Nephron progenitor cell (in vitro differentiated cells): ENCODE results near the gene SH3PXD2A.

Experiments used
- DNase-seq: peaks from one replicate; pipeline ENCODE4 v3.0.0; 2021
- H3K27ac Mint-ChIP-seq: 2 replicates; pipeline ENCODE4 v1.8.0; 2021; ENCODE audit warnings: mild to moderate bottlenecking, moderate library complexity, mixed read lengths
- H3K27me3 Mint-ChIP-seq: 2 replicates; pipeline ENCODE4 v1.8.0; 2021; ENCODE audit warnings: mild to moderate bottlenecking, low read depth, mixed read lengths; ENCODE audit not compliant: poor library complexity
- H3K36me3 Mint-ChIP-seq: 2 replicates; pipeline ENCODE4 v1.8.0; 2021; ENCODE audit warnings: low read depth, mixed read lengths
- H3K4me1 Mint-ChIP-seq: 2 replicates; pipeline ENCODE4 v1.8.0; 2021; ENCODE audit warnings: mixed read lengths
- H3K4me3 Mint-ChIP-seq: 2 replicates; pipeline ENCODE4 v1.8.0; 2021; ENCODE audit warnings: mild to moderate bottlenecking, moderate library complexity, mixed read lengths
- H3K9me3 Mint-ChIP-seq: 2 replicates; pipeline ENCODE4 v1.8.0; 2021; ENCODE audit warnings: mild to moderate bottlenecking, moderate library complexity, mixed read lengths
- CTCF ChIP-seq: fragments of 200-600 bp; sonication (generic); IDR thresholded peaks from 2 replicates; pipeline ENCODE4 v1.5.0; 2021; ENCODE audit warnings: antibody characterized with exemption

The SH3PXD2A gene

GRCh38 chr10:103784089-103784488 is 71.3 kb downstream of the SH3PXD2A start:
- no peak for DNase-seq
- TF ChIP-seq CTCF, result no peak
- H3K9me3 Mint-ChIP-seq, result no peaks in the 10 kb centered on the region
- peaks cover 40% of the 10 kb centered on the region for H3K4me1 Mint-ChIP-seq
- H3K27ac Mint-ChIP-seq, result no peak overlapping the region
- H3K27me3 Mint-ChIP-seq, result peaks cover 20% of the 10 kb centered on the region
- H3K36me3 Mint-ChIP-seq, result peaks cover 14% of the 10 kb centered on the region
- H3K4me3 Mint-ChIP-seq, result no peak overlapping the region

GRCh38 chr10:103783681-103784080 is 71.7 kb downstream of the SH3PXD2A start:
- DNase-seq, result no peak
- H3K9me3 Mint-ChIP-seq, result no peaks in the 10 kb centered on the region
- peaks cover 14% of the 10 kb centered on the region for H3K36me3 Mint-ChIP-seq
- H3K27ac Mint-ChIP-seq, result no peak overlapping the region
- TF ChIP-seq CTCF, result no peak
- H3K4me1 Mint-ChIP-seq, result peaks cover 40% of the 10 kb centered on the region
- peaks cover 20% of the 10 kb centered on the region for H3K27me3 Mint-ChIP-seq
- H3K4me3 Mint-ChIP-seq, result no peak overlapping the region

GRCh38 chr10:103781329-103782061 is 73.9 kb downstream of the SH3PXD2A start:
- Mint-ChIP-seq H3K36me3 (peaks cover 14% of the 10 kb centered on the region), H3K27me3 (peaks cover 22% of the 10 kb centered on the region), H3K27ac (peak overlapping the region; percentile 51), H3K4me1 (peaks cover 40% of the 10 kb centered on the region), H3K9me3 (no peaks in the 10 kb centered on the region), H3K4me3 (no peak overlapping the region)
- TF ChIP-seq CTCF, result no peak
- no peak for DNase-seq

- H3K36me3 Mint-ChIP-seq, result peaks cover 17% of the 10 kb centered on the region
- H3K27ac Mint-ChIP-seq, result peak overlapping the region; percentile 34
- H3K4me3 Mint-ChIP-seq, result no peak overlapping the region
- DNase-seq, result no peak
- TF ChIP-seq CTCF, result no peak
- H3K4me1 Mint-ChIP-seq, result peaks cover 32% of the 10 kb centered on the region
- H3K9me3 Mint-ChIP-seq, result no peaks in the 10 kb centered on the region
- peaks cover 18% of the 10 kb centered on the region for H3K27me3 Mint-ChIP-seq
These were observed 74.9 kb downstream of the SH3PXD2A start for GRCh38 chr10:103780242-103781149.

- no peak for TF ChIP-seq CTCF
- Mint-ChIP-seq H3K27ac (no peak overlapping the region), H3K9me3 (peaks cover 9% of the 10 kb centered on the region), H3K36me3 (peaks cover 32% of the 10 kb centered on the region), H3K27me3 (peaks cover 13% of the 10 kb centered on the region), H3K4me1 (peaks cover 28% of the 10 kb centered on the region), H3K4me3 (no peak overlapping the region)
- DNase-seq, result no peak
These were observed 76.8 kb downstream of the SH3PXD2A start for GRCh38 chr10:103778358-103779139.
